ENCODE data around the gene C2orf72. TPM values are rescaled to one million over a fixed set of nuclear protein-coding genes. Genes with fewer than 3 reads are reported as not detected.
"Not testable (repeated sequence)": the region's sequence is repeated elsewhere in the genome, so short reads cannot be mapped to it uniquely, and the experiment has no call there.

C2orf72 gene
- total and polyA plus RNA-seq, 7 donors = 0.36 to 20.4 (median 18.5) TPM; not detected in 2

DNA sequence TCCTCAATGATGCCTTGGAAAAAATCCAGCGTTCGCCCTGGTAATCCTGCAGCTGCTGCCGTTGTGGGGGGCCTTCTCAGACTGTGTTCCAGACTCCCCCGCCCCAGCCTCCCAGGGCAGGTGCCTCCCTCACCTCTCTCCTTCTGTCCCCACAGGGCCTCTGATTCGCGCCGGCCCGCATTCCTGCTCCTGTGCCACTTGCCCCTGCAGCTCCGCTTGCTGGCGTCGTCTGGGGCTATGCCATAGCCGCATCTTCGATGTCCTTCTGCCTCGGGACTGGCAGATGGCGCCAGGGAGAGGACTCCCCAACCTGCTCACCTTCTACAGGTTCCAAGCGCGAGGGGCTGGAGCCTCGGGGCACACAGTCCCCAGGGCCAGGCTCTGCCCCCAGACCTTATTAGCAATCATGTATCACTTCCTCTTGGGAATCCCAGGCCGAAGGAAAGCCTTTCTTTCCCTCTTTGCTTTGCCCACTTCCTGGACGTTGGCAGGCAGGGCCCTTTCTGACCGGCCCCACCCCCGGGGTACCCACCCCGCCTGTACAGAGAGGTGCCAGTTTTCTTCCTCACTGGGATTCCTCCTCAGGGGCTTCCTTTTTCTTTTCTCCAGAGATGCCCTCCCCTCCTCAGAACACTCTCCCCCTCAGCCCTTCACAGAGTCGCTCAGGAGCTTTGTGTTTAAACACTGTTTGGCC lies 37.0 kb upstream of the C2orf72 start:
- peak; percentile 57 for DNase-seq

GRCh38 chr2:231001036-231001435 lies 36.3 kb upstream of the C2orf72 start:
- peaks cover 0 to 24% (median 16%) of the 10 kb centered on the region in 3 donors for H3K27me3 ChIP-seq
- H3K36me3 ChIP-seq = no peaks in the 10 kb centered on the region
- TF ChIP-seq POLR2AphosphoS5 (IDR thresholded peaks at IDR 0.05) (no peak), CTCF (IDR thresholded peaks at IDR 0.05) (no peak), EP300 (IDR thresholded peaks at IDR 0.05) (no peak), POLR2A (IDR thresholded peaks at IDR 0.05) (no peak)
- no peaks in the 10 kb centered on the region for H3K4me1 ChIP-seq
- no peak overlapping the region for H3K4me3 ChIP-seq
- intact Hi-C loops (cut with DNase I) = no loop called here
- no peaks in the 10 kb centered on the region for H3K9me3 ChIP-seq
- 77 to 91% methylated on average over 7 of the region's 7 CpGs for WGBS, 2 donors
- DNase-seq = peak; percentile 53
- no peak overlapping the region for H3K27ac ChIP-seq

More for the DNA sequence above, 37.0 kb upstream of the C2orf72 start:
- intact Hi-C loops (cut with DNase I) = no loop called here
- H3K36me3 ChIP-seq = no peaks in the 10 kb centered on the region
- H3K4me3 ChIP-seq = no peak overlapping the region
- H3K27ac ChIP-seq = no peak overlapping the region
- H3K27me3 ChIP-seq = peaks cover 0 to 28% (median 16%) of the 10 kb centered on the region in 3 donors
- no peaks in the 10 kb centered on the region for H3K4me1 ChIP-seq
- no peaks in the 10 kb centered on the region for H3K9me3 ChIP-seq
- 15 to 59% methylated on average over 24 of the region's 24 CpGs for WGBS, 2 donors
- TF ChIP-seq EP300 (IDR thresholded peaks at IDR 0.05) (no peak), CTCF (IDR thresholded peaks at IDR 0.05) (no peak), POLR2A (IDR thresholded peaks at IDR 0.05) (no peak), POLR2AphosphoS5 (IDR thresholded peaks at IDR 0.05) (no peak)

- no peaks in the 10 kb centered on the region for H3K36me3 ChIP-seq
- no peak overlapping the region for H3K27ac ChIP-seq
- H3K27me3 ChIP-seq = peaks cover 0 to 24% (median 16%) of the 10 kb centered on the region in 3 donors
- DNase-seq = peak; percentile 1
- intact Hi-C loops (cut with DNase I) = no loop called here
- no peaks in the 10 kb centered on the region for H3K4me1 ChIP-seq
- 67 to 89% methylated on average over 4 of the region's 4 CpGs for WGBS, 2 donors
- H3K4me3 ChIP-seq = no peak overlapping the region
- H3K9me3 ChIP-seq = no peaks in the 10 kb centered on the region
- TF ChIP-seq POLR2A (IDR thresholded peaks at IDR 0.05) = no peak
- no peak for TF ChIP-seq CTCF (IDR thresholded peaks at IDR 0.05)
Measured at GRCh38 chr2:231001921-231002320, 35.4 kb upstream of the C2orf72 start.

- Histone ChIP-seq H3K27me3 (peaks cover 0 to 24% (median 16%) of the 10 kb centered on the region in 3 donors), H3K4me3 (no peak overlapping the region), H3K4me1 (no peaks in the 10 kb centered on the region), H3K36me3 (no peaks in the 10 kb centered on the region), H3K27ac (no peak overlapping the region), H3K9me3 (no peaks in the 10 kb centered on the region)
- intact Hi-C loops (cut with DNase I) = no loop called here
- TF ChIP-seq EP300 (IDR thresholded peaks at IDR 0.05) = no peak
- no peak for TF ChIP-seq CTCF (IDR thresholded peaks at IDR 0.05)
- no peak for TF ChIP-seq POLR2AphosphoS5 (IDR thresholded peaks at IDR 0.05)
- TF ChIP-seq POLR2A (IDR thresholded peaks at IDR 0.05) = no peak
- 88 to 93% methylated on average over 10 of the region's 10 CpGs for WGBS, 2 donors
- no peak for DNase-seq
Measured at GRCh38 chr2:231002641-231003040, 34.7 kb upstream of the C2orf72 start.

DNA sequence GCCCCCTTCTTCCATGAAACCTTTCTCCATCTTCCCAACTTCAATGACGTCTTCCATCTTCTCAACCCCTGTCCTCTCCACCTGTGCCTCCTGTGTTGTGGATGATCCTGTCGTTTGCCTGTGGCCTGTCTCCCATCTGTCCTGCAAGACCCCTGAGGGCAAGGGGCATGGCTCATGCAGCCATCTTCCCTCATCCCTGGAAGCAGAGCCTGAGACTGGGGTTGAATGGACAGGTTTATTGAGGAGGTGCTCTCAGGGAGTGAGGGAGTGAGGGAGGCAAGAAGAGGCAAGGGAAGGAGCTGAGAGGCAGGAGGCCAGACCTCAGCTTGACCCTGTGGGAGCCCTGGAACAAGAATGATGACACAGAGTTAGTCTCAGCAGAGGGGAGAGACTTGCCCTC lies 34.1 kb upstream of the C2orf72 start:
- TF ChIP-seq POLR2A (IDR thresholded peaks at IDR 0.05) (no peak), CTCF (IDR thresholded peaks at IDR 0.05) (no peak), EP300 (IDR thresholded peaks at IDR 0.05) (no peak), POLR2AphosphoS5 (IDR thresholded peaks at IDR 0.05) (no peak)
- Histone ChIP-seq H3K9me3 (no peaks in the 10 kb centered on the region), H3K36me3 (no peaks in the 10 kb centered on the region), H3K4me3 (no peak overlapping the region), H3K4me1 (no peaks in the 10 kb centered on the region), H3K27me3 (peaks cover 0 to 24% (median 16%) of the 10 kb centered on the region in 3 donors), H3K27ac (no peak overlapping the region)
- WGBS, 2 donors = 87 to 88% methylated on average over 2 of the region's 2 CpGs
- intact Hi-C loops (cut with DNase I) = no loop called here
- DNase-seq = no peak

- peaks cover 0 to 23% (median 16%) of the 10 kb centered on the region in 3 donors for H3K27me3 ChIP-seq
- H3K36me3 ChIP-seq; H3K27ac ChIP-seq; H3K4me3 ChIP-seq; intact Hi-C loops (cut with DNase I); H3K9me3 ChIP-seq; H3K4me1 ChIP-seq; DNase-seq: not testable (repeated sequence)
Measured at GRCh38 chr2:231004930-231005329, 32.4 kb upstream of the C2orf72 start.

Measured in sigmoid colon (tissue), 7 donors.